AG08395 (cell line): Measurements from ENCODE around the gene SETD3.
A peak's percentile ranks its signal among the peaks of the same experiment; 100 is the strongest.

Experiments
- DNase-seq: peaks from one replicate; pipeline ENCODE4 v3.0.0; 2012; ENCODE audit warnings: mixed read lengths, low spot score

Gene SETD3

GRCh38 chr14:99393059-99393655 is 87.5 kb downstream of the SETD3 start:
- DNase-seq, result peak; percentile 39

DNA sequence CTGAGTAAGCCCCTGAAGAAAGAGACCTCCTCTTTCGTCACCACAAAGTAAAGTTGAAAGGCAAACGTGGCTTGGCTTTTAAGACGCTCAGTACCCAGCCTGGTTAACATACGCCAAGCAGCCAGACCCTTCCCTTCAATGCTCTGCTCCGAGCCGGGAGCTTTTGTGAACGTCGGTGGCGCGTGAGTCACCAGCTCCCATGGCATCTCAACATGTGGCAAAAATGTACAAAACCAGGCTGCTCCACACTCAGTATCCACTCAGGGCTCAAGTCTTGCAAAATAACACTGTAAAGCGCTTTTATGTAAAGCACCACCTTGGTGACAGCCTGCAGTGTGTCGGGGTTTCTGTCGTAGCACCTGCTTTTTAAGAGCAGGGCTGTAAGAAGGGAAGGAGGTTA is 89.0 kb downstream of the SETD3 start:
- peak; percentile 71 for DNase-seq

GRCh38 chr14:99389174-99389826 is 91.4 kb downstream of the SETD3 start:
- peak; percentile 56 for DNase-seq

GRCh38 chr14:99388286-99388685 is 92.4 kb downstream of the SETD3 start:
- no peak for DNase-seq

- DNase-seq, result no peak
Observed at GRCh38 chr14:99387880-99388279, 92.8 kb downstream of the SETD3 start.

- no peak for DNase-seq
Observed at GRCh38 chr14:99384450-99385417, 95.9 kb downstream of the SETD3 start.

- no peak for DNase-seq
Observed at GRCh38 chr14:99383472-99384449, 96.9 kb downstream of the SETD3 start.

DNA sequence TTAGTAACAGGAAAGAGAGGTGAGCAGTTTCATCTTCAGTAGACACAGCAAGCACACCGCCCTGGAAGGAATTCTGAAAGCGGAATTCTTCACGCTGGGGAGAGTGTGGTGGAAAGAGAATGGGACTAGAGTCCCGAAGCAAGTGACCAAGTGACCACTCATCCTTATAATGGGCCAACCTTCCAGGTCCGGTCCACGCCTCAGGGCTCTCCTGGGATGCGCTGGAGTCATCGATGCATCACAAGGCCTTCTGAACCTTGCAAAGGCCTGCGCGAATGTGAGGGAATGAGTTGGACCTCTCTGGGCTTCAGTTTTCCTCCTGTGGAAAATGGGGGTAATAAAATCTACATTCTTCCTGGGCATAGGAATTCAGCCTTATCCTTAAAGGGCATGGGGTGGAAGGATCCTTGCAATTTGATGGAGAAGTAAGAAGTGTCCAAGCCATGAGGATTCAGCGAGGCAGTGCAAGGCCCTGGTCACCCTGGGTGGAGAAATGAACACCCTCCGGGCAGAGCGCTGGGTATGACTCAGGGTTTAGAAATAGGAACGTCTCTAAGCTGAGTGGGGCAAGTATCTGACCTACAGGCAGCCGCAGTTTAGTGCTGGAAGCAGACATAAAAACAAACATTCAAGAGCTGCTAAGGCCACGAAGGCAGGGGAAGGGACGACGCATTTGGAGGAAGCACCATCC is 97.7 kb downstream of the SETD3 start:
- DNase-seq, result no peak

DNA sequence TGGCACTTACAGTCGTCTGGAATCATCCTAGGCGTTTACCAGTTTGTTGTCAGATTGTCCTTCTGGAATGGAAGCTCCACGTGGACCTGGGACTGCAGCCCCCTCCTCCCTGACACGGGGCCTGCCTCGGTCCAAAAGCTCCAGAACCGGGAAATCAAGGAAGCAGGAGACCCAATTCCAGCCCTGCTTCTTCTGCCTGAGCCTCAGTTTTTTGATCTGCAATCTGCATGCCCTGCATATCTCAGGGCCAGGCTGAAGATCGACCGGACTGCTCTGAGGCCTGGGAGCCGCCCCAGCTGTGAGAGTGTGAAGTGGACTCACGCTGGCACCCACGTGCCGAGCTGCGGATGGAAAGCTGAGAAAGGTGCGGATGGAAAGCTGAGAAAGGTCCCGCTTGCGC is 98.6 kb downstream of the SETD3 start:
- DNase-seq, result no peak

DNA sequence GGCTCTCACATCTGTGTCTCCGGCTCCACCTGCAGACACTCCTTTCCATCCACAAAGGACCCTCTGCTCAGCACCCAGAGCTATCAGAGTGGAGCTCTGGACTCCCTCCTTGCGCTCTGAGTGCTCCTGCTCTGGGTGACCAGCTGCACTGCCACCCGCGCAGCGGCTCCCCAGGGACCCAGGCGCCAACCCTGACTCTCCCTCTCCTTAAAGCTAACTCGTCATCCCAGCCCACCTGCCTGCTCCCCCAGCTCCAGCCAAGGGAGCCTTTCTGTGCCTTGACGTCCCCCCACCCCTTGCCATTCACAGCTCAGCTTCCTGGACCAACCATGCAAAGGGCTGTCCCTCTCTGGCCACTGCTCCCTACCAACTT is 99.0 kb downstream of the SETD3 start:
- DNase-seq, result no peak

DNA sequence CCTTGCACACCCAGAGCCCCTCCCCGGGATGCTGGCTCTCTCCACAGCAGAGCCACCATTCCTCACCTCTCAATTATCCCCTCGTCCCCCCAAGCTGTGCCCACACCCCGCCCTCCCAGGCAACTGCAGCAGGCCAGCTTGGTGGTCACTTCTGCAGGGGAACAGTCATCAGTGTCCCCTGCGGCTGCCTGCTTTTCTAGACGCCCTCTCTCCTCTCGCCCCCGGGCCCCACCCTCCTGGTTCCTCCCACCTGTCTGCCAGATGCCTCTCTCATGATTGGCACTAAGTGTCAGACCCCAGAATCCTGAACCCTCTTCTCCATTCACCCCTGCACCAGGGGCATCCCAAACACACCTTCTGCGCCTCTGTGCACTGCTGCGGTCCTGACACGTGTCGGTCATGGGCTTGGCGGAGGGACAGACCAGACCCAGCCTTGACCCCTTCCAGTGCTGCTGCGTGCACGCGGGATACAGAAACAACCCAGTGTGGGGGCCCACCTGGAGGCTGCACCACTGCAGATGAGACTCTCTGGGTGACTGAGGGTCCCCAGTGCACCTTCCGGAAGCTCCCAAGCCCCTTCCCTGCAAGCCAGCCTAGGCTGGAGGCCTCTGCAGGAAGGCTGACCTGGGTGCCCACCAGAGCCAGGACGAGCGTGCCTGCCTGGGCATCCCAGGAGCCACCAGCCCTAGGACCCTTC is 99.5 kb downstream of the SETD3 start:
- DNase-seq, result no peak

GRCh38 chr14:99380402-99380801 is 100.3 kb downstream of the SETD3 start:
- DNase-seq, result no peak

- DNase-seq, result peak; percentile 67
Observed at GRCh38 chr14:99378782-99379214, 101.9 kb downstream of the SETD3 start.

- DNase-seq, result no peak
Observed at GRCh38 chr14:99377951-99378350, 102.7 kb downstream of the SETD3 start.

GRCh38 chr14:99374964-99375363 is 105.7 kb downstream of the SETD3 start:
- no peak for DNase-seq

DNA sequence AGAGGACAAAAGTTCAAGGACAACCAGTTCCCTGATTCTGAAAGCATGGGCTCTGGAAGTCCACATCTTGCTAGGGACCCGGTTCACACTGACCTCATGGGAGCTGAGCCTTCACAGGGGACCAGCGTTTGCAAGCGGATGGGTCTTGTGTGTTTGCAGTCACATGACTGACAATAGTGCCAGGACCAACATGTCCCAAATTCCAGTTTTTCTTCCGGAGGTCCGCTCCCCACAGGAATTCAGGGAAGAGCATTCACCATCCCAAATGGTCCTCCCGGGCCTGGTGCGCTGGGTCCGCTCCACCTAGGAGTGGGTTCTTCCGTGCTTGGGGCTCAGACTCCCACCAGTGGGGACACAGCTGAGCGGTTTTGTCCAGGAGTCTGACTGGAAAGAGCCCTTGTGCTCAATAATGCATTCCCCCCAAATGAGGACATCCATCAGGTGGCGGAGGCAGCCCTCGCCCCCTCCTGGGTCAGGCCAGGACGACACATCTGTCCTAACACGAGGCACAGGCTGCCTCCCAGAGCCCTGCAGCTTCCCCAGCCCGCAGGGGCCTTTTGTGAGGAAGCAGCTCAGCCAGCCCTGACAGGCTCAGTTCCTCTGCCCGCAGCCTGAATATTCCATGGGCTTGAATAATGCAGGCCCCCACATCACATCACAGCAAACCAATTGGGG is 116.9 kb downstream of the SETD3 start:
- no peak for DNase-seq

DNA sequence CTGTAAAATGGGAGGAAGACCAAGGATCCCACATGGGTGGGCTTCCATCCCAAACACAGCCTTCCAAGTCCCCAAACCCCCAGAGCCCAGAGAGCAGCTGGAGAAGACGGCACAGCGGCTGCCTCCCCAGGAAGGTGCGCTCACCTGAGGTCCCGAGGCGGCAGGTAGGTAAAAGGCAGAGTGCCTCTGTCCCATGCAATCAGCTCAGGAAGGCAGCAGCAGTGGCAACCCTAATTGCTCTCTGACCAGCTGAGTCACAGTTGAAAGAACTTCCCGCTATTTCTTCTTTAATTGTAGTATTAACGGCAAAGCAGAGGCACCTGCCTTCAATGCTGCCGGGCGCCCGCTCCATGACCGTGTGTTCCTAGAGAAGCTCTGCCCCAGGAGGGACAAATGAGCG is 117.6 kb downstream of the SETD3 start:
- no peak for DNase-seq

DNA sequence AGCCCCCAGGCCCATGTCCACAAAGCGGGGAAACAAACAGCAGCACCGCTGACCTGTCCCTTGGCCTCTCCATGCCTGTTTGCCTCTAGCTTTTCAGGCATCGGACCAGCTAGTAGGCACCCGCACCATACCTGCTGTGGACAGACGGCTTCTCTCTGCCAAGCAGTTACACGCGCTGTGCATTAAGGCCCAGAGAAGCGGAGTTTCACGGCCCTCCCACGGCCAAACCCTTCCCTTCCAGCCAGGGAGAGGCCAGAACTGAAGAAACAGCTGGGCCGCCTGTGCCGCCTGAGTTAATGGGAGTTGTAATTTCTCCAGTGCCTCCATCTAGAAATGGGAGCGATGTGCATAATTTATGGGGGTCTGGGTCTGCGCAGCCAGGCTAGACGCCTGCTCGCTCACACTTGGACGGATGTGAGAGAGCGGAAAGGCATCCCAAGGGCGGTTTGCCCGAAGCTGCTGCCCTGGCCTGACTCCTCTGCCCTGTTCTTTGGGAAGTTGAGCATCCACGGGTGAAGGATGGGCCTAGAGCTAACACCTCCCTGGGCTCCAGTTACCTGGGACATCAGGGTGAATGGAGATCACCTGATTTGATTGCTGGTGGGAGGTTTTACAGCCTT is 119.0 kb downstream of the SETD3 start:
- no peak for DNase-seq
